HG02623 (cell line): ENCODE data around the gene MROH7.

Experiments used
- ATAC-seq: cut with Tn5 transposase; IDR thresholded peaks from one replicate; pipeline ENCODE4 v1.9.1; 2021; ENCODE audit warnings: moderate library complexity; ENCODE audit not compliant: unreplicated experiment

MROH7 gene

DNA sequence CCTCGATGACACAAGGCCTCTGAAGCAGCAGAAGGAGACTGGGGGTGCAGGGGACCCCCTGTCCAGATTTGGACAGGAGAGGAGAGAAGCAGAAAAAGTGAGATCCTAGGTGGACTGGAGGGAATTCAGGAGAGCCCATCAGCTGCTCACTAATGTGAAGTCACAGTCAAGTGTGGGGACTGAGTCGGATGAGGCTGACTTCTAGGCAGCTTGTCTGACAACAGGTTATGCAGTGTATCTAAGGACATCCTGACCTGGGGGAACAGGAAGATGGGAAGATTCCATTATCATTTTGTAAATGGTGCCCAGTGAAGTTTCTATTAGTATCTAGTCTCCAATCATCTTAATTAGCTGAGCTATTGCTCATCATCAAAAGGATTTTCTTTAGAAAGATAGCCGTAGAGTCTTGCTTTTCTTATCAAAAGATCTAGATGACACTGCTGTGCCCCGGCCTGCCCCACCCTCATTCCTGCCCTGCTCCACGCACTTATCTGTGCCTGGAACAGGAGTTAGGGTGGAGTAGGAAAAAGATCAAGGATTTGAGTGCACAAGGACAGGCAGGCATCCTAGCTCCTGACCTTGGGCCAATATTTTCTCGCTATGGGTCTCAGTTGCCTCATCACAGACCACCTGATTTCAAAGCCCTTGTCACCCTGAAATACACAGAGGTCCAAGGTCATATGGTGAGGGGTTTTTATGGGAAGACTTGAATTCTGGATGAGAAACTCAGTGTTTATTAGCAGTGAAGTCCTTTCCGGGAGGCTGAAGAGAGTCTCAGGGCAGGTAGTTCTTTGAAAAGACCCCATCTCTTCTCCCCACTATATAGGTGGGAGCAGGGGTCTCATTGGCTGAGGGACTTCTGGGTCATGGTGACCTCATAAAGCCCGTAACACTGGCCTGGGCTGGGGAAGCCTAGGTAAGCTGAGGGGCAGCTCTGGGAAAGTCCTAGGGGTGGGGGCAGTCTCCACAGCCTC lies at the start of gene MROH7:
TSS of gene MROH7 (plus strand) at position 924 of the 974 bp plus-strand sequence. CDS start 11,141 bp downstream, outside the sequence.
- ATAC-seq = no peak

DNA sequence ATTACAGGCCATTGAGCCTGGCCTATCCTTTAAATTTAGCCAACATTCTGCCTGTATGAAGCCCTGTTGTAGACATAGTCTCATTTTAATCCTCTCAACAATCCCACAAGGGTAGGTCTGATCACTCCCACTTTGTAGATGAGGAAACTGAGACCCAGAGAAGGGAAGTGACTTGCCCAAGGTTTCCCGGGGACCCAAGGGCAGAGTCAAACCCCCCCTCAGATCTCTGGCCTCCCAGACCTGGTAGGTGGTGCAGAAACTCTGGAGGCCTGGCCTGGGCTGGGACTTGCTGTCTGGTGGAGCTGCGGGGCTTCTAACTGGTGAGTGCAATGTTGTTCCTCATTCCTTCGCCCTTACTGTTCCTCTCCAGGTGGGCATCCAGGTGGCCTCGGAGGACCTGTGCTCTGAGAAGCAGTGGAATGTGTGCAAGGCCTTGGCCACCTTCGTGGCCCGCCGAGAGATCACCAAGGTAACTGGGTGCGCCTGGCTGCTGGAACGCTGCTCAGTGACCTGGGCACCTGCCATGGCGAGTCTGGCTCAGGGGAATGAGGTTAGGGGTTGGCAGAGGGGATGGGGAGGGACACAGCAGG lies 47.9 kb upstream of the MROH7 start:
- ATAC-seq = no peak

DNA sequence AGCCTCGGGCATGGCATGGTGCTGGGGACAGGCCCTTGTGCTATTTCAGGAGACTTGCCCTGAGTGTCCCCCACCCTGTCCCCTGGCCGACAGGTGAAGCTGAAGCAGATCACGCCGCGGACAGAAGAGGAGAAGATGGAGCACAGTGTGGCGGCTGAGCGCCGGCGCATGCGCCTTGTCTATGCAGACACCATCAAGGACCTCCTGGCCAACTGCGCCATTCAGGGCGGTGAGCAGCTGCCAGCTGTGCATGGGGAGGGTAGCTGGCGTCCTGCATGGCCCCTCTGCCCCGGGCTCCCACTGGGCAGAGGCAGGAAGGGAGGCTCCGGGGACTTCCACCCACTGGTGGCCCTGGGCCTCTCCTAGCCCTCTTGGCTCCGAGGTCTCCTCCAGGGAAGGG lies 47.1 kb upstream of the MROH7 start:
- no peak for ATAC-seq

- ATAC-seq = no peak
These were observed 45.6 kb upstream of the MROH7 start for GRCh38 chr1:54595956-54596498.

GRCh38 chr1:54596756-54597155 lies 44.8 kb upstream of the MROH7 start:
- ATAC-seq = no peak

- ATAC-seq = no peak
These were observed 44.0 kb upstream of the MROH7 start for GRCh38 chr1:54597455-54598030.

DNA sequence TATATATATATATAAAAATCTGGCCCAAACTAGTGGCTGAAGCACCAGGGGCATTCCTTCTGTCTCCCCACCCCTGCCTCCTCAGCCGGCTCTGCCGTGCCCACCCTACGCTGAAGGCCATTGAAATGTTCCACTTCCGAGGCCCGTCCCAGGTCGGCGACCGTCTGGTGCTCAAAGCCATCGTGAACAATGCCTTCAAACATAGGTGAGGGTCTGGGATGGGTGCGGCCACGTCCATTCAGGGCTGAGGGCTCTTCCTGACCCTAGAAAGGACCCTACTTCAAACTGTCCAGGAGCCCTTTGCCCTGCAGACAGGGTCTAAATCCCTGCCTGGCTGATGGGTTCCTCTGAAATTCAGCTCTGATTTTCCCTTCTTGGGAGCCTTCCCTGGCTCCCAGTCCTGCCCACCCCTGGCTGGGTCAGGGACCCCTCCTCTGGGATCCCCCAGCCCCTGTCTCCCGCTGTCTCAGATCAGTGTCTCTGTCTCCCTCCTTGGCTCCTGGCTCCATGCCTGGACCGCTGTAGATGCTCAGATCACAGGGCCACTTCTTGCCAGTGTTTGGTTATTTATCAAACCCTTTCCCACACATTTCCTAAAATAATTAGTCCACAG lies 42.3 kb upstream of the MROH7 start:
- ATAC-seq = no peak

- no peak for ATAC-seq
These were observed 40.5 kb upstream of the MROH7 start for GRCh38 chr1:54600947-54601721.

DNA sequence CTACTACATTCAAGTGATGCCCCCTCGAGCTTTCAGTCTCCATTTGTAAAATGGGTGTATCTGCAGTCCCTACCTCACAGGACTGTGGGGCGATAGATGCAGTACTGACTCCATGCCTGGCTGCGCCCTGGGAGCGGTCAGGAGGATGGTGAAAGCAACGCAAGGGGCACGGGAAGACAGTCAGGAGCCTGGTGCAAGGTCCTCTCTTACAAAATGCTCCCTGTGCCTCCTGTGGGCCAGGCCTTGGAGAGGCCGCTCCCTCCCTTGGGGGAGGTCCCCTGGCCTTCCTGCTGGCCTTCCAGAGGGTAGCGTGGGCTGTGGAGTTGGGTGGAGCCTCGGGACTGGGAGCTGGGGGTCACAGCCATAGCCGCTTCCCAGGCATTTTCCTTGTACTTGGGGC lies 39.9 kb upstream of the MROH7 start:
- no peak for ATAC-seq

- no peak for ATAC-seq
These were observed 39.0 kb upstream of the MROH7 start for GRCh38 chr1:54602554-54602953.

- no peak for ATAC-seq
These were observed 38.3 kb upstream of the MROH7 start for GRCh38 chr1:54603241-54603640.

DNA sequence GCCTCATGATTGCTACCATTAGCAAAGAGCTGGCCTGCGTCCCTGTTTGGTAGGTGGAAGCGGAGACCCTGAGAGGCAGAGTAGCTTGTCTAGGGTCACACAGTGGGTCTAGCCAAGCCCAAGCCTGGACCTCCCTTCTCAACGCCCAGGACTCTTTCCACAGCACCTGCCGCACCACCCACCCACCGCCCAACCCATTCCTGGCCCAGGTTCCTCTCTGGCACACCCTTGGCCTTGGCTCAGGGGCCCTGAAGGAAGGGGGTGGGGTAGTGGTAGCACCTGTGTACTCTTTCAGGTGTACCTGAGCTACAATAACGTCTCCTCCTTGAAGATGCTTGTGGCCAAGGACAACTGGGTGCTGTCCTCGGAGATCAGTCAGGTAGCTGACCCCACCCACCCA lies 37.5 kb upstream of the MROH7 start:
- ATAC-seq = no peak

DNA sequence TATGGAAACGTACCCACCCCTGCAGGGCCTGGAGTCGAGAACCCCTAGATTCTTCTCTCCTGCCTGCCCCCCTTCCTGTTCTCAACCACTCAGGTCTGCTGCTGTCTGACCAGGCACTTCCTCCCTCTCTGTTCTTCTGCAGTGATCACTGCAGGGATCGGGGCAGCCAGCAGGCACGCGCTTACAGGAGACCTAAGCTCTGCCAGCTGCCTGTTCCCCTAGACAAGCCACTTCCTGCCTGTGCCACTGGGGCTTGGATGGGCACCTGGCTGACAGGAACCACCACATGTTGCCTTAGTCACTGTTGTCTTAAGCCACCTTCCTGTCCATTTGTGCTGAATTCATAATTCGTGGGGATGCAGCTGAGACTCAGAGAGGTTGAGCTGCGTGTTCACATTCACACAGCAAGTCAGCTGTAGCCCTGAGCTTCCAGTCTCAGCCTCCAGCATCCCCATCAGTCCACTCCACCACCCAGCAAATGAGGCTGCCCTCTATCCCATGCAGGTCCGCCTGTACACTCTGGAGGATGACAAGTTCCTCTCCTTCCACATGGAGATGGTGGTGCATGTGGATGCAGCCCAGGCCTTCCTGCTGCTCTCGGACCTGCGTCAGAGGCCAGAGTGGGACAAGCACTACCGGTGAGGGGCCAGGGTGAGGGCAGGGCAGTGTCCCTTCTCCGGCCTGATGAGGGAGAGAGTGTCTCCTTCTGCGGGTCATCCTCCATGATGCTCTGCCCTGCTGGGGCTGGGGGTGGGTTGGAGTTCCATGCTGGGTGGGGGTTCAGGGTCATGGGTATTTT lies 36.8 kb upstream of the MROH7 start:
- ATAC-seq = no peak

- no peak for ATAC-seq
These were observed 35.2 kb upstream of the MROH7 start for GRCh38 chr1:54606096-54606989.

DNA sequence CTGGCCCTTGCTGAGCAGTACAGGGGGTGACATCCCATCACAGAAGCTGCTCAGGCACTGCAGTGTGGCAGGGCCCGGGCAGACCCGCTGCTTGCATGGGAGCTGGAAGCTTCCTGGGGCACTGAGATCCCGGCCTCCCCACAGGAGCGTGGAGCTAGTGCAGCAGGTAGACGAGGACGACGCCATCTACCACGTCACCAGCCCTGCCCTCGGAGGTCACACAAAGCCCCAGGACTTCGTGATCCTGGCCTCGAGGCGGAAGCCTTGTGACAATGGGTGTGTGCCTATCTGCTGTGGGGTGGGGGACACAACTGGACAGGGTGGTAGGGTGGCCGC lies 34.6 kb upstream of the MROH7 start:
- no peak for ATAC-seq

DNA sequence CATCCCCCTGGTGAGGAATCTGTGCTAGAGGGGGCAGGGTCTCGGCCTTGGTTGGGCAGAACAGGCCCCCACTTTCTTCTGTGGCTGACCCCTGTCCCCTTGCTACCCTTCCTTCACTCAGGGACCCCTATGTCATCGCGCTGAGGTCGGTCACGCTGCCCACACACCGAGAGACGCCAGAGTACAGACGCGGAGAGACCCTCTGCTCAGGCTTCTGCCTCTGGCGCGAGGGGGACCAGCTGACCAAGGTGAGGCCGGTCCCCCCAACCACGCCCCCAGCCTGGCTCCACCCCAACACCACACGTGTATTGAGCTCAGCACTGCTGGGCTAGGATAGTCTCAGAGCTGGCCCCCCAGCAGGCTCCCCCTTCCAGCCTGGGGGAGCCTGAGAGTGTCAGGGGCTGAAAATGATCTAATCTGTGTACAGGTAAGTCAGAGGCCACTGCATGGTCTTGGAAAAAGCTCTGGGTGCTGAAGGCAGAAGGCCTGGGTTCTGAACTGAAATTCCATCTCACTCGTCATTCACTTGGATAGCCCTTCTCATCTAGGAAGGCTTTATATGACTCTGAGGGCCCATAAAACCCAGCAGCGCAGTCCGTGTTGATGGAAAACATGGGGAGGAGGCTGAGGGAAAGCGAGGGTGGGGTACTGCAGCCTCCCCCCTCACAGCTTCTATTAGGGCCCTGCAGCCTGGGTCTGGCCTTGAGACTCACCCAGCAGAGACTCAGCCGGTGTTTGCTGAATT lies 33.6 kb upstream of the MROH7 start:
- ATAC-seq = no peak

- ATAC-seq = no peak
These were observed 32.9 kb upstream of the MROH7 start for GRCh38 chr1:54608566-54609230.
